Caco-2 (cell line): ENCODE measurements around the gene CBFB. TPM values are rescaled to one million over a fixed set of nuclear protein-coding genes. Genes with fewer than 3 reads are reported as not detected.

ENCODE experiments used
- BruUV-seq: library from RNA; stranded (reverse); fragments of 400-500 nt; replicated peaks from 2 replicates; lab custom pipeline; 2021; lab: Mats Ljungman, UMichigan
- CTCF ChIA-PET: fragments of 300-600 bp; sonication (Branson Sonifier 250); formaldehyde crosslinking; loops from one replicate; lab custom pipeline; 2022; ENCODE audit warnings: antibody characterized with exemption; lab: Charles Lee
- POLR2A ChIA-PET: fragments of 300-600 bp; sonication (Branson Sonifier 250); formaldehyde crosslinking; loops from one replicate; lab custom pipeline; 2022; ENCODE audit warnings: antibody characterized with exemption; lab: Charles Lee
- DNase-seq, 2 experiments: peaks; one replicate each; pipeline versions ENCODE4 v3.0.0 to v3.0.0-alpha.2; 2020 to 2022
- H3K27me3 ChIP-seq: replicated peaks from 2 replicates; pipeline ENCODE4 v1.6.0; 2011; ENCODE audit warnings: low read length; ENCODE audit not compliant: control insufficient read depth, insufficient read depth
- H3K36me3 ChIP-seq: 2 replicates; pipeline ENCODE4 v1.5.1; 2011; ENCODE audit warnings: low read length; ENCODE audit not compliant: control insufficient read depth, insufficient read depth
- H3K4me1 ChIP-seq: fragments of 250-450 bp; sonication (Bioruptor Pico); 2 replicates; pipeline ENCODE4 v1.5.1; 2020; ENCODE audit warnings: mild to moderate bottlenecking
- H3K4me3 ChIP-seq: 2 replicates; pipeline ENCODE4 v1.5.1; 2011; ENCODE audit warnings: low read depth, mild to moderate bottlenecking, control low read depth, low read length
- H3K9me3 ChIP-seq: fragments of 250-450 bp; sonication (Bioruptor Pico); 2 replicates; pipeline ENCODE4 v1.5.1; 2020; ENCODE audit warnings: mild to moderate bottlenecking, moderate library complexity
- H3K27ac Mint-ChIP-seq: one replicate; pipeline ENCODE4 v1.8.0; 2022; ENCODE audit warnings: mixed read lengths; ENCODE audit not compliant: unreplicated experiment
- H3K27me3 Mint-ChIP-seq: one replicate; pipeline ENCODE4 v1.8.0; 2022; ENCODE audit warnings: mixed read lengths; ENCODE audit not compliant: insufficient read depth, unreplicated experiment
- H3K36me3 Mint-ChIP-seq: one replicate; pipeline ENCODE4 v1.8.0; 2022; ENCODE audit warnings: mild to moderate bottlenecking, mixed read lengths; ENCODE audit not compliant: insufficient read depth, unreplicated experiment
- H3K4me1 Mint-ChIP-seq: one replicate; pipeline ENCODE4 v1.8.0; 2022; ENCODE audit warnings: low read depth, mixed read lengths; ENCODE audit not compliant: unreplicated experiment
- H3K4me3 Mint-ChIP-seq: one replicate; pipeline ENCODE4 v1.8.0; 2022; ENCODE audit warnings: mild to moderate bottlenecking, moderate library complexity, mixed read lengths; ENCODE audit not compliant: unreplicated experiment
- H3K9me3 Mint-ChIP-seq: one replicate; pipeline ENCODE4 v1.8.0; 2022; ENCODE audit warnings: mixed read lengths; ENCODE audit not compliant: unreplicated experiment
- intact Hi-C: fragments of 100-400 bp; cut with micrococcal nuclease; formaldehyde crosslinking; loops from one replicate; pipeline ENCODE4 v1.10.0; 2022; ENCODE audit not compliant: unreplicated experiment
- total RNA-seq: library from RNA; stranded (reverse); gene quantifications from 2 replicates; pipeline ENCODE4 v1.2.3, GENCODE V29; 2022
- TF ChIP-seq, protein P1 (sequence below), 2 experiments: fragments of 200-600 bp in 1 of 2; IDR thresholded peaks; 1 replicate in 1 of 2; 2 replicates in 1 of 2; pipeline versions ENCODE4 v1.5.1 to v1.8.0; 2011 to 2022; ENCODE audit warnings: antibody characterized with exemption in 1 of 2, control low read depth in 1 of 2, inconsistent platforms in 1 of 2, low read depth in 1 of 2, low read length in 1 of 2, mild to moderate bottlenecking in 1 of 2, moderate library complexity in 1 of 2; ENCODE audit not compliant: insufficient read depth in 1 of 2, severe bottlenecking in 1 of 2, unreplicated experiment in 1 of 2

CBFB gene
- total RNA-seq, 1 experiment from 2014 or later: 102 TPM

DNA sequence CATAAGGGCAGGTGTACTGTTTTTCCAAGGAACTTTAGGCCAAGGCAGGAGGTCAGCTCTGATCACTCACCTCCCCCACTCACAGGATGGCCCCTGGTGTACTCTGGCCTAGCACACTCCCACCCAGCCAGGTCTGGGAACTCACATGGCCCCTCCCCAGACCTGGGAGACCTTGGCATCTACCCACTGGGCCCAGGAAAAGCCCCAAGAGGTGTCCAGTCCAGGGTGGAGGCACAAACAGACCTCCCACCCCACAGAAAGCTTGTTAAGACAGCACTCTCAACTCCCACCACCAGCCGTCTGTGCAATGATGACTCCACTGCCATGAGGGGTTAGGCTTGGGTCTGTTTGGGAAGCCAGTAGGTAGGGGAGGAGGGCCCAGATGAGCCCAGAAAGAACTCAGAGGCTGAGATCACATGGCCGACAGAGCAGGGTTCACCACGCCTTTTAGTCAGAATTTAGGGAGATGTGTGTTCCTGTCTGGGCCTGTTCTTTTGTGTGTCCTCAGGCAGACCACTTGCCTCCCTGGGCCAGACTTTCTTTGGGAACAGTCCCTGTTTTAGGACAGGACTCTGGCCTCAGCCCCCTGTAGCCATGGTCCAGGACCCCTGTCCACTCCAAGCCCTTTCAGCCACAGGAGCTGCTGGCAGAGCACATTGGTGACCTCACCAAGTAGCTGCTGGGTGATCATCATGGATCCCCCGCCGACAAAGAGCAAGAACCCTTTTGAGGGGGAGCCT is 12.1 kb upstream of the CBFB start:
- Histone ChIP-seq H3K4me1 (peaks cover 9% of the 10 kb centered on the region; the same call in 1 of the 2 replicates), H3K36me3 (no peaks in the 10 kb centered on the region), H3K27me3 (no peaks in the 10 kb centered on the region), H3K4me3 (no peak overlapping the region), H3K9me3 (no peaks in the 10 kb centered on the region)
- peaks cover 10% of the 10 kb centered on the region for H3K4me1 Mint-ChIP-seq
- H3K27me3 Mint-ChIP-seq: no peaks in the 10 kb centered on the region
- TF ChIP-seq, protein P1, sequence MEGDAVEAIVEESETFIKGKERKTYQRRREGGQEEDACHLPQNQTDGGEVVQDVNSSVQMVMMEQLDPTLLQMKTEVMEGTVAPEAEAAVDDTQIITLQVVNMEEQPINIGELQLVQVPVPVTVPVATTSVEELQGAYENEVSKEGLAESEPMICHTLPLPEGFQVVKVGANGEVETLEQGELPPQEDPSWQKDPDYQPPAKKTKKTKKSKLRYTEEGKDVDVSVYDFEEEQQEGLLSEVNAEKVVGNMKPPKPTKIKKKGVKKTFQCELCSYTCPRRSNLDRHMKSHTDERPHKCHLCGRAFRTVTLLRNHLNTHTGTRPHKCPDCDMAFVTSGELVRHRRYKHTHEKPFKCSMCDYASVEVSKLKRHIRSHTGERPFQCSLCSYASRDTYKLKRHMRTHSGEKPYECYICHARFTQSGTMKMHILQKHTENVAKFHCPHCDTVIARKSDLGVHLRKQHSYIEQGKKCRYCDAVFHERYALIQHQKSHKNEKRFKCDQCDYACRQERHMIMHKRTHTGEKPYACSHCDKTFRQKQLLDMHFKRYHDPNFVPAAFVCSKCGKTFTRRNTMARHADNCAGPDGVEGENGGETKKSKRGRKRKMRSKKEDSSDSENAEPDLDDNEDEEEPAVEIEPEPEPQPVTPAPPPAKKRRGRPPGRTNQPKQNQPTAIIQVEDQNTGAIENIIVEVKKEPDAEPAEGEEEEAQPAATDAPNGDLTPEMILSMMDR (IDR thresholded peaks at IDR 0.05; ENCODE audit: insufficient read depth in 1 of 2, low read depth in 1 of 2, low read length in 1 of 2, severe bottlenecking in 1 of 2, unreplicated experiment in 1 of 2): no peak
- no peaks in the 10 kb centered on the region for H3K36me3 Mint-ChIP-seq
- no peak overlapping the region for H3K4me3 Mint-ChIP-seq
- peak in 1 of 2 experiments; percentile 35 for DNase-seq
- ChIA-PET POLR2A (interaction anchor here (2.1 kb wide), 1 partner anchor 12 kb away, joined by 30 read pairs; the partner anchor contains the start of gene CBFB), CTCF (interaction anchor here (0.7 to 2.7 kb wide), 9 partner anchors 10 to 143 kb away, joined by 3 to 57 read pairs (median 11); partner anchors contain the start of genes B3GNT9, FBXL8 and TRADD)
- intact Hi-C loops: no loop called here
- H3K9me3 Mint-ChIP-seq: no peaks in the 10 kb centered on the region
- no peak overlapping the region for H3K27ac Mint-ChIP-seq
- no TSS peak for BruUV-seq

DNA sequence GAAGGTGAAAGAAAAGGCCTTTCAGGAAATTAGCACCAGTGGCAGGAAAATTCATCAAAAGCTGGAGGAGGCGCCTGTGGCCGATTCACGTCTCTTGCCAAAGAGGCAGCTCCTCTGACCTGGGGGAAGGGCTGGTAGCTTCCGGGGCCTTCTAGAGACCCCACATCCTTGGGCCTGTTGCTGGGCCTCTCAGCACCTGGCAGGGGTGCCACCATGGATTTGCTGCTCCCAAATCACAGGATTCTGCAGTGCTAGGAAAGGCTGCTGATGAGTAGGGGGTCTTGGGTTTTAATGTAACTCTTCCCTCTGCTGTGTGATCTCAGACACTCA is 11.6 kb upstream of the CBFB start:
- no peaks in the 10 kb centered on the region for H3K36me3 ChIP-seq
- Mint-ChIP-seq H3K27me3 (no peaks in the 10 kb centered on the region), H3K4me3 (no peak overlapping the region), H3K9me3 (no peaks in the 10 kb centered on the region), H3K36me3 (no peaks in the 10 kb centered on the region), H3K27ac (no peak overlapping the region), H3K4me1 (peaks cover 13% of the 10 kb centered on the region)
- DNase-seq: peak in 1 of 2 experiments; percentile 24
- POLR2A ChIA-PET: interaction anchor here (1.0 to 2.1 kb wide), 3 partner anchors 12 to 158 kb away, joined by 6 to 30 read pairs (median 8); partner anchors contain the start of gene CBFB
- H3K9me3 ChIP-seq: no peaks in the 10 kb centered on the region
- TF ChIP-seq, protein P1 (IDR thresholded peaks at IDR 0.05; ENCODE audit: insufficient read depth in 1 of 2, low read depth in 1 of 2, low read length in 1 of 2, severe bottlenecking in 1 of 2, unreplicated experiment in 1 of 2): no peak
- intact Hi-C loops: no loop called here
- no peak overlapping the region for H3K4me3 ChIP-seq
- no peaks in the 10 kb centered on the region for H3K27me3 ChIP-seq
- CTCF ChIA-PET: interaction anchor here (0.9 to 2.7 kb wide), 34 partner anchors 10 to 230 kb away, joined by 3 to 57 read pairs (median 6); partner anchors contain the start of genes B3GNT9, CBFB, FBXL8 and FHOD1
- no TSS peak for BruUV-seq
- peaks cover 12% of the 10 kb centered on the region for H3K4me1 ChIP-seq

DNA sequence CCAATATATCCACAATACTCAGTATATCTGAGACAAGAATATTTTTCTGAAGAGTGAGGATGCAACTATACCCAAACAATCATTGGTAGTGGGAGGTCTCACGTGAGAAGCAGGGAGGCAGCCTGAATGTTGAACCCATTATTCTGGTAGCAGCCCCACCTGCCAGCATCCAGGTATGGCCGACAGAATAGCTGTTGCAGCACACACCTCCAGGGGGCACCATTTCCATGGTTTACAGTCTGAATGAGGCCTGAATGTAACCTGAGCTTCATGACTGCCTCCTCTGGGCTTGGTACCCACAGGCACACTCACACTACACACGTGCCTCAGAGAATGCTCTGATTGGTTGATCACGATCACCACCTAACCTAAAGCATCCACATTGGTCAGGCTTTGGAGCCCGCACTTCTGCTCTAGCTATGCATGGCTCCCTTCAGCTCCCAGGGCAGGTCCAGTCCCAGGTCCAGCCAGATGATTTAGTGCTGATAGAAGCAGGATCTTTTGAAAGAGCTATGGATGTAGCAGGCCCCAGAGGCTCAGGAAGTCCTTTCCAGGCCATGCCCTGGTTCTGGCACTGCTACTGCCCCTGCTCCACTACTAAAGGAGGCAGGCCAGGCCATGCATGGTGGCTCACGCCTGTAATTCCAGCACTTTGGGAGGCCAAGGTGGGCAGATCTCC is 11.0 kb upstream of the CBFB start:
- peak; percentile 95 to 97 for DNase-seq
- Histone ChIP-seq H3K36me3 (no peaks in the 10 kb centered on the region), H3K27me3 (no peaks in the 10 kb centered on the region), H3K9me3 (no peaks in the 10 kb centered on the region), H3K4me1 (peaks cover 17% of the 10 kb centered on the region), H3K4me3 (no peak overlapping the region)
- Mint-ChIP-seq H3K4me3 (no peak overlapping the region), H3K4me1 (peaks cover 19% of the 10 kb centered on the region), H3K27me3 (no peaks in the 10 kb centered on the region), H3K27ac (no peak overlapping the region), H3K9me3 (no peaks in the 10 kb centered on the region), H3K36me3 (no peaks in the 10 kb centered on the region)
- ChIA-PET POLR2A (interaction anchor here (0.5 to 2.1 kb wide), 5 partner anchors 11 to 158 kb away, joined by 3 to 30 read pairs (median 6); partner anchors contain the start of gene CBFB), CTCF (interaction anchor here (0.5 to 2.7 kb wide), 48 partner anchors 9 to 643 kb away, joined by 3 to 57 read pairs (median 4); partner anchors contain the start of genes ACD, B3GNT9, CBFB and FBXL8)
- intact Hi-C loops: loop anchor here (1.0 to 2.0 kb wide), 6 partner anchors 10 to 167 kb away; partner anchors contain the start of gene PHAF1
- TF ChIP-seq, protein P1 (IDR thresholded peaks at IDR 0.05; ENCODE audit: insufficient read depth in 1 of 2, low read depth in 1 of 2, low read length in 1 of 2, severe bottlenecking in 1 of 2, unreplicated experiment in 1 of 2): peak; percentile 87 to 88
- no TSS peak for BruUV-seq
